GM12874 (cell line): ENCODE results near the gene TMEM114.

Experiments
- TF ChIP-seq, protein P1 (sequence below): IDR thresholded peaks from 2 replicates; pipeline ENCODE4 v1.5.1; 2011; ENCODE audit warnings: low read depth, mild to moderate bottlenecking, control low read depth, low read length, moderate library complexity; ENCODE audit not compliant: insufficient read depth

TMEM114 gene

GRCh38 chr16:8564934-8565345 lies 25.4 kb downstream of the TMEM114 start:
- TF ChIP-seq, protein P1, sequence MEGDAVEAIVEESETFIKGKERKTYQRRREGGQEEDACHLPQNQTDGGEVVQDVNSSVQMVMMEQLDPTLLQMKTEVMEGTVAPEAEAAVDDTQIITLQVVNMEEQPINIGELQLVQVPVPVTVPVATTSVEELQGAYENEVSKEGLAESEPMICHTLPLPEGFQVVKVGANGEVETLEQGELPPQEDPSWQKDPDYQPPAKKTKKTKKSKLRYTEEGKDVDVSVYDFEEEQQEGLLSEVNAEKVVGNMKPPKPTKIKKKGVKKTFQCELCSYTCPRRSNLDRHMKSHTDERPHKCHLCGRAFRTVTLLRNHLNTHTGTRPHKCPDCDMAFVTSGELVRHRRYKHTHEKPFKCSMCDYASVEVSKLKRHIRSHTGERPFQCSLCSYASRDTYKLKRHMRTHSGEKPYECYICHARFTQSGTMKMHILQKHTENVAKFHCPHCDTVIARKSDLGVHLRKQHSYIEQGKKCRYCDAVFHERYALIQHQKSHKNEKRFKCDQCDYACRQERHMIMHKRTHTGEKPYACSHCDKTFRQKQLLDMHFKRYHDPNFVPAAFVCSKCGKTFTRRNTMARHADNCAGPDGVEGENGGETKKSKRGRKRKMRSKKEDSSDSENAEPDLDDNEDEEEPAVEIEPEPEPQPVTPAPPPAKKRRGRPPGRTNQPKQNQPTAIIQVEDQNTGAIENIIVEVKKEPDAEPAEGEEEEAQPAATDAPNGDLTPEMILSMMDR: no peak

DNA sequence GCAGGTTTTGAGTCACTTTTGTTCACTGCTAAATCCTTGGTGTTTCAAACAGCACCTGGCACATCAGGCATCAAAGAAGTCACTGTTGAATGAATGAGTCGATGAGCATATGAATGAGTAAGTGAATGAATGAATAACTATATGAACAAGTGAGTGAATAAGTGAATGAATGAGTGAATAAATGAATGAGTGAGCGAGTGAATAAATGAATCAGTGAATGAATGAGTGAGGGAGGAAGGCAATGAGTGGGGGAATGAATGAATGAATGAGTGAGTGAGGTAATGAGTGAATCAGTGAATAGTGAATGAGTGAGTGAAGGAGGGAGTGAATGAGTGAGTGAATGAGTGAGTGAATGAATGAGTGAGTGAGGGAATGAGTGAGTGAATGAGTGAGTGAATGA lies 28.8 kb downstream of the TMEM114 start:
- TF ChIP-seq, protein P1: no peak

- TF ChIP-seq, protein P1: no peak
These were observed 34.9 kb downstream of the TMEM114 start for GRCh38 chr16:8555400-8555799.

- TF ChIP-seq, protein P1: no peak
These were observed 35.4 kb downstream of the TMEM114 start for GRCh38 chr16:8554881-8555280.

GRCh38 chr16:8554022-8554421 lies 36.3 kb downstream of the TMEM114 start:
- TF ChIP-seq, protein P1: no peak

GRCh38 chr16:8552487-8553221 lies 37.7 kb downstream of the TMEM114 start:
- TF ChIP-seq, protein P1: no peak

DNA sequence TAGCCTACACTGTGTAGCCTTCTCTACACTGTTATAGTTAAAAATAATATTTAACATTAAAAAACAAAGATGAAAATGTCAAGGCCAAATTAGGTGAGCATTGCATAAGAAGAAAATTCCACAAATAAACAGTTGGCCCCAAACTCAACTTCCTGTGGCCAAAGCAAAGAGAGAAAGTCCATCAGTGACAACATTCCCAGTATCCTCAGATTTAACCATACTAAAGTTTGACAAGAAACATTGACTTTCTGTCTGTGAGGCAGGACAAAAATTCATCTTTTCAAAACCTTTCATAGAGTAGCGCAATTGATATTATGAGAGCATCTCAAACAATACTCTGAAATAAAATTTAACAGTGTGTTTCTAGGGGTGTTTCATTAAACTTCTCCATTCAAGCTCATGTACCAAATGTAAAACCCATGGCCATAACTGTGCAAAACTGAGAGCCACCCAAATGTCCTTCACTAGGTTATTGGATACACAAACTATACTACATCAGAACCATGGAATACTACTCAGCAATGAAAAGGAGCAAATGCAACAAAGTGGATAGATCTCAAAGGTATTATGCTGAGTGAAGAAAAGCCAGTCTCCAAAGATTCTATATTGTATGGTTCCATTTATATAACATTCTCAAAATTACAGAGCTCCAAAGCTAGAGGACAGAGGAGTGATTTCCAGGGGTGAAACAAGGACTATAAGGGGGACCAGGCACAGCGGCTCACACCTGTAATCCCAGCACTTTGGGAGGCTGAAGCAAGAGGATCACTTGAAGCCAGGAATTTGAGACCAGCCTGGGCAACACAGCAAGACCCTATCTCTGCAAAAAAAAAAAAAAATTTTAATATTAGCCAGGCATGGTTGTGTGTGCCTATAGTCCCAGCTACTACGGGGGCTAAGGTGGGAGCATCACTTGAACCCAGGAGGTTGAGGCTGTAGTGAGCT lies 38.7 kb downstream of the TMEM114 start:
- TF ChIP-seq, protein P1: no peak
